Activated CD4-positive, alpha-beta T cell treated with anti-CD3 and anti-CD28 coated beads for 48 hours (primary cell): ENCODE data around the gene MRPL2.

Source experiments
- DNase-seq: peaks from one replicate; pipeline ENCODE4 v3.0.0-alpha.2; 2020

Gene MRPL2

GRCh38 chr6:43059168-43060033, at the start of gene MRPL2, which contains the start of gene KLC4:
TSS of gene MRPL2 (minus strand) at chr6:43059434. CDS start at chr6:43059381, 53 bp downstream.
TSS of gene KLC4 (plus strand) at chr6:43059631. CDS start at chr6:43061336, 1,705 bp downstream.
- DNase-seq = peak; percentile 98

GRCh38 chr6:43107344-43108062, 48.3 kb upstream of the MRPL2 start:
- DNase-seq = no peak

GRCh38 chr6:43105538-43106222, 46.4 kb upstream of the MRPL2 start:
- DNase-seq = no peak

DNA sequence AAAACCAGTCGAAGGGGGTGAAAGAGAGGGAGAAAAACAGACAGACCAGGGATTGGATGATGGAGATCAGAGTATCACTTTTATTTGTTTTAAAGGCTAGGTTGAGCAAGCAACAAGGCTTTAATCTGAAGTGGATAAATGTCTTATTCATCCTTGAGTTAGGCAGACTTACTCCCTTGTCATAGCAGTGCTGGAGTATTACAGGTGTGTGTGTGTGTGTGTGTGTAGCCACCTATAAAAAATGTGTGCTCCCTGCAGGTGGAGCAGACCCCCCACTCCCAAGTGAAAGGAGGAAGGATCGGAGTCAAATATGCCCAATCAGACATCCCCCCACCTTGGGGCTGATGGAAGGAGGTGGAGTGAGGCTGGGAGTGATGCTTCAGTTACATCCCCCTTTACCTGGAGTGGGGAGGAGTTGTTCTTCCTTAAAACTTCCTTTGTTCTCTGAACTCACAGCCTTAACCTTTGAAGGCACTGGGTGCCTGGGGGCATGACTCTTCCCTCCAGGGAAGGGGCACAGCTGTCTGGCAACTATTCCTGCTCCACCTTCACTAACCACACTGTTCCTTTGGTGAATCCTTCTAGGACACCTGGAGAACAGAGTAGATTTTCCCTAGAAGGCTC, 44.1 kb upstream of the MRPL2 start:
- DNase-seq = no peak

- no peak for DNase-seq
Observed at GRCh38 chr6:43101497-43101896, 42.3 kb upstream of the MRPL2 start.

DNA sequence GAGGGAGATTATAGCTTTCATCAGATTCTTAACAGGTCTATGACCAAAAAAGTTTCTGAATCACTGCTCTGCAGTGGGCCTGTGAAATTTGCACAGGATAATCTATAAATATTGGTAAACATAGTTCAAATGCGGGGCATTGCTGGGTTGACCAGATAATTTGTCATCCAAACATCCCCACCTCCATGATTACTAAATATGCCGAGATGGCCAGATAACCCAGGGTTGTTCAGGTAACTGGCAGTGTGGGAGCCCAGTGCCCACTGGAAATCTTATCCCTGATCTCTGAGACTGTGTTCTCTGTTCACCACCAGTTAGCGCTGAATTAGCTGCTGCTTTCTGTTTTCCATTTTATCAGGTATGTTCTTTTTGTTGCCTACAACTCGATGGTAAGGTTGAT, 38.3 kb upstream of the MRPL2 start:
- DNase-seq = no peak

DNA sequence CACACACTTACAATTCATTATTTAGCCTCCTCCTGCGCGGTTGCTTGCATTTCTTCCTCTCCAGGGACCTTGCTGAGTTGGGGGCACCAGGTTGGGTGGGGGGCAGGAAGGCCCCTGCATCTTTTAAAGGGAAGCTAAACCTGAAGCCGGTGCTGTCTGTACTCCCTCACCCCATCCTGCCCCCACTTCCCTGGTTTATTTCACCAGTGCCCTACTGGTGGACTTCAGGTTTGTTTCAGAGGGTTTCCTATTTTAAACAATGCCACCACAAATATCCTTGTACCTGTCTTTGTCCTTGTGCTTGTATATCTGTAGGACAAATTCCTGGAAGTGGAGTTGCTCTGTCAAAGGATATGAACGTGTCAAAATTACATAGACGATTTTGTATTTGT, 37.9 kb upstream of the MRPL2 start:
- DNase-seq = no peak

DNA sequence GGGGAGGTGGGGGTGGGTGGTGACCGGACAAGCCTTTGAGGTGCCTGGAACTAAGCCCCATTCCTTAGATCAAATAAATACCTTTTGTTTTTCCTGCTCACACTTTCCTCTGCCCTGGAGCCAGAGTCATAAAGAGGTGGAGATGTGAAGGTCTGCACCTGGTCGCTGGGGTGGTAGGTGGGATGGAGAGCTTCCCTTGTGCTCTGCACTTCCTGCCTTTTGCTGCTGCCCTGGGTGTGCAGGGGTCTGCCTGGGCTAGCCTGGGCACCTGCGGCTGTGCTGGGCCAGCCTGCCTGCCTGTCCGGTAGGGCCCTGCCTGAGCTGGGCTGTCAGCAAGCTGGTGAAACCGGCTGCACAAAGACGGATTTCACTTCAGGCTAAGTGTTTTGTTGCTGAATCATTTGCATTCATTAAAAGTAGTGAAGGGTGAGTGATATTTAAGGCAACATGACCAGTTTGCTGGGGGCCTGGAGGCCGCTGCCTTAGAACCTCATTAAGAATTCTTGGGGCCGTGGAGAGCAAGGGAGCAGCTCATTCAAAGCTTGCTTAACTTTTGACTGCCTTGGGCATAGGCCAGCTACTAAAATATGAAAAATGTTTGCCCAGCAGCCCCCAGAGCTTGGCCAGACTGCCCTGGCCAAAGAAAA, 37.3 kb upstream of the MRPL2 start:
- no peak for DNase-seq

DNA sequence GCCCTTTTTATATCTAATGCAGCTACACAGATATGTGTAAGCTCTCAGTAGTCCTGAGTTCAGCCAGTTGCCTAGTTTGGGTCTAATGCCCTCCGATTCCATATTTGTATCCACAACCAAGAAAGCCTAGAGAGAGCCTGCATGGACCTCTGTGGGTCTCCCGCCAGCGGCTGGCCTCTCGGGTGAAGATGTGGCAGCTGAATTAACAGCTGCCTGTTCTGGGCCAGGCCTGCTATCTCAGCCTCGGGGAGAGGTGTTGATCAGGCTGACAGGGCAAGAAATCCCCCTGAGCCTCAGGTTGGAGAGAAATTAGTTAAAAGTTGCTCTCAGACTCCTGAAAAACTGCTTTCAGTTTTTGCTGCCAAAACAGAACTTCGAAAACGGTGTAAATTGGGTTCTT, 36.7 kb upstream of the MRPL2 start:
- no peak for DNase-seq

DNA sequence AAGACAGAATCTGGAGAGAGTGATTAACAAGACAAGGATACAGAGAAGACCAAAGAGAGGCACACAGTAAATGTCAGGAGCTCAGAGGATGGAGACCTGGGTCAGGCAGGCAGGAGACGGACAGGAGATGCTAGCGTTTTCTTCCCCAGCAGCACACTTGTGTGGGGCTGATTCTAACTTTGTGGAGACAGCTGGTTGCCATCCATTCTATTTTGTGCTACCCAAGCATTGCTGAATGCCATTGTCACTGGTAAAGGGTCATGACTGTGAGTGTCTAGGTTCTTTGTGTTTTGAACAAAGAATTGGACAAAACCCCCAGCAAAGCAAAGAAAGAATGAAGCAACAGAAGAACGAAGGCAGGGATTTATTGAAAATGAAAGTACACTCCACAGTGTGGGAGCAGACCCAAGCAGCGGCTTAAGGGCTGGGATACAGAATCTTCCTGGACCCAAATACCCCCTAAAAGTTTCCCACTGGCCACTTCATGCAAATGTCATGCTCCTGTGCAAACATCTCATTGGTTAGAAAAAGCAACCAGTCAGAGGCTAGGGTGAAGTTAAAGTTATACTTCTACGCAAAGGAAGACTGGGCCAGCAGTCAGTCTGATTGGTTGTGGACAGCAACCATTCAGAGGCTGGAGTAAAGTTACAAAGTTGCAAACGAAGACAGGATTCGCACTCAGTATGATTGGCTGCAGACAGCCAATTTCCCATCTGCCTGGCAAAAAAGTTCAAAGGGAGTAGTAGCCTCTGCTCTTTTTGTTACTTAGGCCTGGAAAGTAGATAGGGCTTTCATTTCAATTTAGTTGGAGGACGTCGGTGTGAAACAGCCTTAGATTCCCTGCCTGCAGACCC, 34.4 kb upstream of the MRPL2 start:
- DNase-seq = no peak

DNA sequence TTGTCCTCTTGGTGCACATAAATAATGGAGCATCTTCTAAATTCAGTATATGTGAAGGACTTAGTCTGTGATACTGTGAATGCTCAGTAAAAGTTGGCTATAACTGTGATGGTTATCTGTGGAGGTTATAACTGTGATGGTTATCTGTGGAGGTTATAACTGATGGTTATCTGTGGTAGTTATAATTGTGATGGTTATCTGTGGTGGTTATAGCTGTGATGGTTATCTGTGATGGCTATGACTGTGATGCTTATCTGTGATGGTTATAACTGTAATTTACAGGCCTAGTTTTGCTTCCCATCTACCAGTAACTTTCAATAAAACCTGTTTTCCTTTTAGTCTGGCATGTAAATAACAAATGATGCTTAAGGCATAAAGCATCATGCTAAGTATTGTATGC, 33.4 kb upstream of the MRPL2 start:
- DNase-seq = no peak

- DNase-seq = no peak
Observed at GRCh38 chr6:43091436-43091991, 32.3 kb upstream of the MRPL2 start.

GRCh38 chr6:43091020-43091419, 31.8 kb upstream of the MRPL2 start:
- DNase-seq = no peak

DNA sequence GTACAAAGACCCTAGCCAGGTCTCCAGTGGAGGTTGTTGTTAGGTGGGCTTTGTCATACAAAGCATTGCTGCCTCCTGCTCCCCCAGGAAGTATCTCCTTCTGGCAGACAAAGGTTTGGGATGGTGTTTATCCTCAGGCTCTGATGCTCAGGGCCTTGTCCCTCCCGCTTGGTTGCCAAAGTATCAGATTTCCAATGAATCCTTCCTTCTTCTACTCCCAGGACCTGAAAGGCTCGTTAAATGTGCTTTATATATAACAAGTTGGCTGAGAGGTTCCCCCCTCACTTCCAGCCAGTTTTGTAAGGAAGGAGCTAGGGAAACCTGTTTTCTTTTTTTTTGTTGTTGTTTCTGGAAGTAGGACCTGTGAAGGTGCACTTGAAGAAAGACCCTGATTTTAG, 31.3 kb upstream of the MRPL2 start:
- no peak for DNase-seq

- no peak for DNase-seq
Observed at GRCh38 chr6:43089874-43090558, 30.8 kb upstream of the MRPL2 start.

DNA sequence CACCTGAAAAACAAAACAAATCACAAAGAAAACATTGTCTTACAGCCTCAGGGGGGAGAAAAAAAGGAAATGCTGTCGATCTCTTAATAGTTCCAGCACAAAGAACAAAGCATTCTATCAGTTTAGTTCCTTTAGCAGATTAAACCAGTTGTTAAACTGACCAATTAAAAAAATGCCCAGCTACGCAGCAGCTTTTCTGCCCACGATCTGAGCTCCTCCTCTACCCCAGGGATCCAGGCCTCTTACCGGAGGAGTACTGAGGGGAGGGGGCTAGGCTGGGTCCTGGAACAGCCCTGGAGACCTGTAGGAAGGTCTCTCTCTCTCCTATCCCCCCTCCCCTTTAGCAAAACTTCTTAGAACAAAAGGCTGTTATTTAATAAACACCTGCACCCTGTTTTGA, 30.2 kb upstream of the MRPL2 start:
- no peak for DNase-seq

DNA sequence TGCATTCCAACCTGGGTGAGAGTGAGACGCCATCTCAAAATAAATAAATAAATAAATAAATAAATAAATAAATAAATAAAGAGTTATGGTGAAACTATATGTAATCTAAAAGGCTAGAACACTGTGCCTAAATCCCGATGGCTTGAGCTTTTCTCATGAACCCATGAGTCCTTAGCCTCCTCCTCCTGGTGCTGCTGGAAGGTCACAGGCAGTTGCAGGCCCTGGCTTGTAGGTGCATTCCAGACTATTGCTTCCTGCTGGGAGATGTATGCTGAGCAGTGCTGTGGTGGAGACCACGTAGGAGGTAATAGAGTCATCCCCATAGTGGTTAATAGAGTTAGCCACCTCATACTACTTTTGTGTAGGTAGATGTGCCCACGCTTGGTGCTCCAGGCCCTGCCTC, 29.4 kb upstream of the MRPL2 start:
- DNase-seq = no peak

- DNase-seq = peak; percentile 25
Observed at GRCh38 chr6:43086022-43086658, 26.9 kb upstream of the MRPL2 start.

GRCh38 chr6:43082806-43083655, 23.8 kb upstream of the MRPL2 start:
- no peak for DNase-seq
